ENCODE results near the gene SLC15A2. TPM values are rescaled to one million over a fixed set of nuclear protein-coding genes. Genes with fewer than 3 reads are reported as not detected.
A peak's percentile ranks its signal among the peaks of the same experiment; 100 is the strongest.
"Not testable (repeated sequence)": the region's sequence is repeated elsewhere in the genome, so short reads cannot be mapped to it uniquely, and the experiment has no call there.

The SLC15A2 gene
- polyA plus RNA-seq, 1 donor (not counting 4 experiments of a cell fraction or from before 2014, with no cell fraction given): 2.6 TPM

- dilution Hi-C loops (cut with MboI; ENCODE audit: extremely low pct_ligation_motif_present, low sequenced_read_pairs): no loop called here
- TF ChIP-seq CTCF (optimal IDR thresholded peaks at IDR 0.05 in 1 of 3, IDR thresholded peaks at IDR 0.05 in 1 of 3, conservative IDR thresholded peaks at IDR 0.05 in 1 of 3; ENCODE audit: extremely low read depth in 1 of 3, insufficient read depth in 2 of 3, low read length in 3 of 3) (no peak), EZH2 (IDR thresholded peaks at IDR 0.05; ENCODE audit: low read length) (no peak)
- H3K9ac ChIP-seq (ENCODE audit: control insufficient read depth, extremely low read depth, insufficient read depth, low read length): no peak overlapping the region
- peaks cover 7% of the 10 kb centered on the region for H3K4me1 ChIP-seq (ENCODE audit: control insufficient read depth, extremely low read depth, insufficient read depth, low read length)
- no peaks in the 10 kb centered on the region for H3K9me1 ChIP-seq (ENCODE audit: control insufficient read depth, extremely low read depth, insufficient read depth, low read length)
- H3K4me2 ChIP-seq (ENCODE audit: control insufficient read depth, extremely low read depth, insufficient read depth, low read depth, low read length): peak overlapping the region; percentile 74
- H3K27ac ChIP-seq (ENCODE audit: control insufficient read depth, insufficient read depth, low read length): peak overlapping the region; percentile 23
- DNase-seq (ENCODE audit: low read depth, low spot score) (no peak), FAIRE-seq (peak; percentile 49)
- no peaks in the 10 kb centered on the region for H3K9me3 ChIP-seq (ENCODE audit: control insufficient read depth, low read depth, low read length)
- H3K4me3 ChIP-seq (ENCODE audit: control insufficient read depth in 2 of 3, extremely low read depth in 1 of 3, insufficient read depth in 2 of 3, low read depth in 1 of 3, low read length in 3 of 3): peak overlapping the region in 1 of 3 experiments; percentile 45
- no peaks in the 10 kb centered on the region for H3K36me3 ChIP-seq (ENCODE audit: control insufficient read depth in 2 of 2, extremely low read depth in 1 of 2, insufficient read depth in 2 of 2, low read length in 2 of 2)
- H2AFZ ChIP-seq (ENCODE audit: control insufficient read depth, low read length): peak overlapping the region; percentile 87
- no peaks in the 10 kb centered on the region for H4K20me1 ChIP-seq (ENCODE audit: control insufficient read depth, extremely low read depth, insufficient read depth, low read length)
- no peaks in the 10 kb centered on the region for H3K27me3 ChIP-seq (ENCODE audit: control insufficient read depth, extremely low read depth, insufficient read depth, low read length)
- H3K79me2 ChIP-seq (ENCODE audit: control insufficient read depth, insufficient read depth, low read length): no peaks in the 10 kb centered on the region
Measured at GRCh38 chr3:121852256-121852655, 41.9 kb upstream of the SLC15A2 start.

GRCh38 chr3:121855555-121855954 lies 38.6 kb upstream of the SLC15A2 start:
- H3K79me2 ChIP-seq (ENCODE audit: control insufficient read depth, insufficient read depth, low read length): no peaks in the 10 kb centered on the region
- H3K36me3 ChIP-seq (ENCODE audit: control insufficient read depth in 2 of 2, extremely low read depth in 1 of 2, insufficient read depth in 2 of 2, low read length in 2 of 2): no peaks in the 10 kb centered on the region
- H3K4me1 ChIP-seq (ENCODE audit: control insufficient read depth, extremely low read depth, insufficient read depth, low read length): peaks cover 7% of the 10 kb centered on the region
- dilution Hi-C loops (cut with MboI; ENCODE audit: extremely low pct_ligation_motif_present, low sequenced_read_pairs): no loop called here
- no peak overlapping the region for H3K9ac ChIP-seq (ENCODE audit: control insufficient read depth, extremely low read depth, insufficient read depth, low read length)
- H2AFZ ChIP-seq (ENCODE audit: control insufficient read depth, low read length): no peak overlapping the region
- no peaks in the 10 kb centered on the region for H3K27me3 ChIP-seq (ENCODE audit: control insufficient read depth, extremely low read depth, insufficient read depth, low read length)
- peak; percentile 29 for FAIRE-seq
- no peak overlapping the region for H3K4me3 ChIP-seq (ENCODE audit: control insufficient read depth in 2 of 3, extremely low read depth in 1 of 3, insufficient read depth in 2 of 3, low read depth in 1 of 3, low read length in 3 of 3)
- no peak overlapping the region for H3K27ac ChIP-seq (ENCODE audit: control insufficient read depth, insufficient read depth, low read length)
- H4K20me1 ChIP-seq (ENCODE audit: control insufficient read depth, extremely low read depth, insufficient read depth, low read length): no peaks in the 10 kb centered on the region
- H3K9me1 ChIP-seq (ENCODE audit: control insufficient read depth, extremely low read depth, insufficient read depth, low read length): no peaks in the 10 kb centered on the region
- no peaks in the 10 kb centered on the region for H3K9me3 ChIP-seq (ENCODE audit: control insufficient read depth, low read depth, low read length)
- H3K4me2 ChIP-seq (ENCODE audit: control insufficient read depth, extremely low read depth, insufficient read depth, low read depth, low read length): no peak overlapping the region
- TF ChIP-seq EZH2 (IDR thresholded peaks at IDR 0.05; ENCODE audit: low read length): no peak
- peak; percentile 53 to 57 (median 56) for TF ChIP-seq CTCF (optimal IDR thresholded peaks at IDR 0.05 in 1 of 3, IDR thresholded peaks at IDR 0.05 in 1 of 3, conservative IDR thresholded peaks at IDR 0.05 in 1 of 3; ENCODE audit: extremely low read depth in 1 of 3, insufficient read depth in 2 of 3, low read length in 3 of 3)
- no peak for DNase-seq (ENCODE audit: low read depth, low spot score)

- FAIRE-seq: not testable (repeated sequence)
Measured at GRCh38 chr3:121857778-121858177, 36.4 kb upstream of the SLC15A2 start.

GRCh38 chr3:121863247-121863646 lies 31.0 kb upstream of the SLC15A2 start:
- not testable (repeated sequence) for H3K27ac ChIP-seq (ENCODE audit: control insufficient read depth, insufficient read depth, low read length)

More at GRCh38 chr3:121857778-121858177, 36.4 kb upstream of the SLC15A2 start:
- H3K4me3 ChIP-seq (ENCODE audit: control insufficient read depth in 2 of 3, extremely low read depth in 1 of 3, insufficient read depth in 2 of 3, low read depth in 1 of 3, low read length in 3 of 3); H3K27ac ChIP-seq (ENCODE audit: control insufficient read depth, insufficient read depth, low read length); H3K9ac ChIP-seq (ENCODE audit: control insufficient read depth, extremely low read depth, insufficient read depth, low read length); H3K36me3 ChIP-seq (ENCODE audit: control insufficient read depth in 2 of 2, extremely low read depth in 1 of 2, insufficient read depth in 2 of 2, low read length in 2 of 2); H2AFZ ChIP-seq (ENCODE audit: control insufficient read depth, low read length); DNase-seq (ENCODE audit: low read depth, low spot score); H3K4me1 ChIP-seq (ENCODE audit: control insufficient read depth, extremely low read depth, insufficient read depth, low read length); H3K4me2 ChIP-seq (ENCODE audit: control insufficient read depth, extremely low read depth, insufficient read depth, low read depth, low read length); H4K20me1 ChIP-seq (ENCODE audit: control insufficient read depth, extremely low read depth, insufficient read depth, low read length); H3K79me2 ChIP-seq (ENCODE audit: control insufficient read depth, insufficient read depth, low read length); H3K9me1 ChIP-seq (ENCODE audit: control insufficient read depth, extremely low read depth, insufficient read depth, low read length); H3K9me3 ChIP-seq (ENCODE audit: control insufficient read depth, low read depth, low read length); H3K27me3 ChIP-seq (ENCODE audit: control insufficient read depth, extremely low read depth, insufficient read depth, low read length); dilution Hi-C loops (cut with MboI; ENCODE audit: extremely low pct_ligation_motif_present, low sequenced_read_pairs): not testable (repeated sequence)

More at GRCh38 chr3:121863247-121863646, 31.0 kb upstream of the SLC15A2 start:
- dilution Hi-C loops (cut with MboI; ENCODE audit: extremely low pct_ligation_motif_present, low sequenced_read_pairs); H3K4me1 ChIP-seq (ENCODE audit: control insufficient read depth, extremely low read depth, insufficient read depth, low read length); DNase-seq (ENCODE audit: low read depth, low spot score); H3K9me1 ChIP-seq (ENCODE audit: control insufficient read depth, extremely low read depth, insufficient read depth, low read length); H3K27me3 ChIP-seq (ENCODE audit: control insufficient read depth, extremely low read depth, insufficient read depth, low read length); H3K4me3 ChIP-seq (ENCODE audit: control insufficient read depth in 2 of 3, extremely low read depth in 1 of 3, insufficient read depth in 2 of 3, low read depth in 1 of 3, low read length in 3 of 3); FAIRE-seq; H3K9ac ChIP-seq (ENCODE audit: control insufficient read depth, extremely low read depth, insufficient read depth, low read length); H3K9me3 ChIP-seq (ENCODE audit: control insufficient read depth, low read depth, low read length); H3K4me2 ChIP-seq (ENCODE audit: control insufficient read depth, extremely low read depth, insufficient read depth, low read depth, low read length); H3K36me3 ChIP-seq (ENCODE audit: control insufficient read depth in 2 of 2, extremely low read depth in 1 of 2, insufficient read depth in 2 of 2, low read length in 2 of 2); H4K20me1 ChIP-seq (ENCODE audit: control insufficient read depth, extremely low read depth, insufficient read depth, low read length); H2AFZ ChIP-seq (ENCODE audit: control insufficient read depth, low read length); H3K79me2 ChIP-seq (ENCODE audit: control insufficient read depth, insufficient read depth, low read length): not testable (repeated sequence)
